ENCODE results near the gene PLA1A.

DNA sequence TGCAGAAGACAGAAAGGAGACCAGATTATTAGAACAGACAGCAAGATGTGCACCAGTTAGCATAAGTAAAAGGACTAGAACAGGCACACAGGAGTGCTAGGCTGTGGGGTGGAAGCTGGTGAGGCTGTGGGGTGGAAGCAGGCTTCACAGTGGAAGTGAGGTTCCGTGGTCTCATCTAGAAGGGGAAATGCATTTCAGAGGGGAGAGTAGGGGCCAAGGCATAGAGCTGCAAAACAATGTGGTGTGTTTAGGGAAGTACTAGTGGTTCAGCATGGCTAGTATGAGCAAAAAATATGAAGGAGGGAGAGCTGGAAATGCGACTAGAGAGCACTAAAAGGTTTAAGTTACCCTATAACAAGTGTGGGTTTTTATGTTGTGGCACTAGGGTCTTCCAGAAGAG is 56.2 kb downstream of the PLA1A start:
- TF ChIP-seq CTCF (IDR thresholded peaks at IDR 0.05; ENCODE audit: low read depth, low read length): no peak
- no peak for TF ChIP-seq POLR2A (IDR thresholded peaks at IDR 0.05; ENCODE audit: extremely low read depth, insufficient read length)
